Prostate gland (tissue), 2 donors: ENCODE measurements around the gene EDNRA.

Experiments used
- CTCF ChIP-seq, 4 experiments: fragments of 200-600 bp in 2 of 4; fragments of 450-650 bp in 2 of 4; sonication (generic) in 2 of 4; IDR thresholded peaks; 1 replicate in 3 of 4; 2 replicates in 1 of 4; pipeline ENCODE4 v1.5.1; 2016 to 2019; ENCODE audit warnings: antibody characterized with exemption in 4 of 4, mild to moderate bottlenecking in 2 of 4, moderate library complexity in 2 of 4
- POLR2A ChIP-seq: fragments of 450-650 bp; IDR thresholded peaks from one replicate; pipeline ENCODE4 v1.6.1; 2016; ENCODE audit warnings: antibody characterized with exemption, mild to moderate bottlenecking
- POLR2AphosphoS5 ChIP-seq: sonication (generic); formaldehyde crosslinking; IDR thresholded peaks from one replicate; pipeline ENCODE4 v1.6.1; 2017; ENCODE audit warnings: antibody characterized with exemption

- TF ChIP-seq CTCF (IDR thresholded peaks at IDR 0.05): no peak
- no peak for TF ChIP-seq POLR2A
- TF ChIP-seq POLR2AphosphoS5: no peak
These were observed 49.2 kb downstream of the EDNRA start for GRCh38 chr4:147530134-147530533.
